Naive thymus-derived CD8-positive, alpha-beta T cell (primary cell): Measurements from ENCODE around the gene TLDC2. TPM values are rescaled to one million over a fixed set of nuclear protein-coding genes. Genes with fewer than 3 reads are reported as not detected.

ENCODE experiments used
- ATAC-seq, 2 donors: fragments of 150-1000 bp; cut with Tn5 transposase in 1 of 2; sonication (Bioruptor Pico), chemical (Tn5 transposase) in 1 of 2; 1 replicate in 1 of 2; 2 replicates in 1 of 2; pipeline ENCODE4 v1.10.0; 2021; ENCODE audit warnings: mild to moderate bottlenecking in 2 of 2, moderate library complexity in 2 of 2
- POLR2A ChIA-PET: fragments of 350-600 bp; sonication (Branson Sonifier 250); formaldehyde crosslinking; loops from one replicate; lab custom pipeline; 2021; ENCODE audit warnings: antibody characterized with exemption; lab: Charles Lee
- DNase-seq, 10 donors: peaks; one replicate each; pipeline versions ENCODE4 v3.0.0 to v3.0.0-alpha.2; 2020 to 2022
- H3K27ac Mint-ChIP-seq, 10 donors: one replicate each; pipeline ENCODE4 v1.8.0; 2020 to 2022; ENCODE audit warnings: mild to moderate bottlenecking in 10 of 10, mixed read lengths in 10 of 10, moderate library complexity in 4 of 10, inconsistent platforms in 1 of 10
- H3K27me3 Mint-ChIP-seq, 5 donors: one replicate each; pipeline ENCODE4 v1.8.0; 2021 to 2022; ENCODE audit warnings: mixed read lengths in 5 of 5
- H3K36me3 Mint-ChIP-seq, 3 donors: one replicate each; pipeline ENCODE4 v1.8.0; 2020 to 2022; ENCODE audit warnings: mixed read lengths in 3 of 3, mild to moderate bottlenecking in 2 of 3, inconsistent platforms in 1 of 3
- H3K4me1 Mint-ChIP-seq, 4 donors: one replicate each; pipeline ENCODE4 v1.8.0; 2021 to 2022; ENCODE audit warnings: mixed read lengths in 4 of 4
- H3K4me3 Mint-ChIP-seq, 10 donors: one replicate each; pipeline ENCODE4 v1.8.0; 2020 to 2022; ENCODE audit warnings: mild to moderate bottlenecking in 10 of 10, mixed read lengths in 10 of 10, moderate library complexity in 6 of 10, inconsistent platforms in 1 of 10
- H3K9me3 Mint-ChIP-seq, 9 donors: one replicate each; pipeline ENCODE4 v1.8.0; 2020 to 2022; ENCODE audit warnings: mixed read lengths in 9 of 9, mild to moderate bottlenecking in 3 of 9, inconsistent platforms in 1 of 9, moderate library complexity in 1 of 9
- polyA plus RNA-seq, 3 donors: library from polyadenylated mRNA; unstranded; fragments of 300-500 nt; fragmentation: Illumina TruSeq; gene quantifications; one replicate each; pipeline ENCODE4 v1.2.3, GENCODE V29; 2021
- total RNA-seq, 8 experiments: library from RNA in 2 of 8; stranded (reverse) in 2 of 8; gene quantifications; one replicate each; pipeline ENCODE4 v1.2.3 and lab custom pipeline; 2021 to 2026

TLDC2 gene
- total RNA-seq (not detected), polyA plus RNA-seq (under 1 TPM; 0.17 to 0.23 (median 0.20) TPM), total RNA-seq (lab: John Stamatoyannopoulos, UW) (0 to 0.22 (median 0) reads per million in 6 experiments)

GRCh38 chr20:36875702-36876472, at the start of gene TLDC2:
Gene TLDC2, plus strand, starts transcription at chr20:36876138. Its CDS starts 37 bp downstream, at chr20:36876175.
- POLR2A ChIA-PET: no interaction called here
- no peak for ATAC-seq
- Mint-ChIP-seq H3K27me3 (no peaks in the 10 kb centered on the region), H3K4me3 (no peak within 1 kb of the TSS), H3K27ac (peak within 1 kb of the TSS in 4 of 10 donors; percentile 6 to 49 (median 30)), H3K4me1 (peaks cover 0 to 13% (median 0%) of the 10 kb centered on the region in 4 donors), H3K36me3 (peaks cover 0 to 2% (median 0%) of the 10 kb centered on the region in 3 donors), H3K9me3 (no peaks in the 10 kb centered on the region)
- no peak for DNase-seq

GRCh38 chr20:36826554-36827244, 49.2 kb upstream of the TLDC2 start:
- DNase-seq (no peak), ATAC-seq (no peak)
- Mint-ChIP-seq H3K9me3 (no peaks in the 10 kb centered on the region), H3K27ac (peak overlapping the region in 1 of 10 donors; percentile 9), H3K27me3 (no peaks in the 10 kb centered on the region), H3K4me3 (no peak overlapping the region), H3K4me1 (peaks cover 0 to 7% (median 0%) of the 10 kb centered on the region in 4 donors), H3K36me3 (peaks cover 0 to 3% (median 0%) of the 10 kb centered on the region in 3 donors)
- POLR2A ChIA-PET: no interaction called here

- no peak for DNase-seq
- Mint-ChIP-seq H3K27me3 (no peaks in the 10 kb centered on the region), H3K27ac (no peak overlapping the region), H3K36me3 (peaks cover 0 to 3% (median 0%) of the 10 kb centered on the region in 3 donors), H3K9me3 (no peaks in the 10 kb centered on the region), H3K4me1 (peaks cover 0 to 7% (median 0%) of the 10 kb centered on the region in 4 donors), H3K4me3 (no peak overlapping the region)
- POLR2A ChIA-PET: no interaction called here
- ATAC-seq: no peak
Measured at GRCh38 chr20:36827541-36828279, 48.2 kb upstream of the TLDC2 start.

- H3K4me1 Mint-ChIP-seq: peaks cover 0 to 18% (median 4%) of the 10 kb centered on the region in 4 donors
- POLR2A ChIA-PET: interaction anchor here (0.6 kb wide), 1 partner anchor 74 kb away, joined by 5 read pairs; no protein-coding TSS in a partner anchor
- peak overlapping the region in 1 of 10 donors; percentile 41 for H3K27ac Mint-ChIP-seq
- ATAC-seq (no peak), DNase-seq (no peak)
- H3K9me3 Mint-ChIP-seq: no peaks in the 10 kb centered on the region
- no peaks in the 10 kb centered on the region for H3K27me3 Mint-ChIP-seq
- H3K36me3 Mint-ChIP-seq: peaks cover 0 to 3% (median 0%) of the 10 kb centered on the region in 3 donors
- H3K4me3 Mint-ChIP-seq: no peak overlapping the region
Measured at GRCh38 chr20:36830791-36831691, 44.9 kb upstream of the TLDC2 start.

- no peaks in the 10 kb centered on the region for H3K27me3 Mint-ChIP-seq
- peaks cover 0 to 3% (median 0%) of the 10 kb centered on the region in 3 donors for H3K36me3 Mint-ChIP-seq
- POLR2A ChIA-PET: interaction anchor here (1.2 kb wide), 1 partner anchor 59 kb away, joined by 3 read pairs; no protein-coding TSS in a partner anchor
- H3K9me3 Mint-ChIP-seq: no peaks in the 10 kb centered on the region
- H3K27ac Mint-ChIP-seq: no peak overlapping the region
- ATAC-seq (no peak), DNase-seq (no peak)
- H3K4me1 Mint-ChIP-seq: peaks cover 0 to 22% (median 6%) of the 10 kb centered on the region in 4 donors
- H3K4me3 Mint-ChIP-seq: no peak overlapping the region
Measured at GRCh38 chr20:36832791-36833190, 43.1 kb upstream of the TLDC2 start.

GRCh38 chr20:36833275-36834020, 42.5 kb upstream of the TLDC2 start:
- Mint-ChIP-seq H3K27ac (peak overlapping the region in 1 of 10 donors; percentile 59), H3K4me3 (peak overlapping the region in 1 of 10 donors; percentile 27)
- POLR2A ChIA-PET: interaction anchor here (1.2 kb wide), 1 partner anchor 59 kb away, joined by 3 read pairs; no protein-coding TSS in a partner anchor

GRCh38 chr20:36835025-36835424, 40.9 kb upstream of the TLDC2 start:
- no peaks in the 10 kb centered on the region for H3K36me3 Mint-ChIP-seq
- peaks cover 0 to 28% (median 6%) of the 10 kb centered on the region in 4 donors for H3K4me1 Mint-ChIP-seq
- H3K27ac Mint-ChIP-seq: no peak overlapping the region
- H3K27me3 Mint-ChIP-seq: no peaks in the 10 kb centered on the region
- POLR2A ChIA-PET: interaction anchor here (1.2 to 1.9 kb wide), 2 partner anchors 23 to 28 kb away, joined by 4 to 5 read pairs; a partner anchor contains a TSS
- no peaks in the 10 kb centered on the region for H3K9me3 Mint-ChIP-seq
- DNase-seq (no peak), ATAC-seq (no peak)
- peak overlapping the region in 8 of 10 donors; percentile 36 to 87 (median 76) for H3K4me3 Mint-ChIP-seq

More at GRCh38 chr20:36833275-36834020, 42.5 kb upstream of the TLDC2 start:
- H3K36me3 Mint-ChIP-seq: peaks cover 0 to 3% (median 0%) of the 10 kb centered on the region in 3 donors
- DNase-seq (no peak), ATAC-seq (no peak)
- no peaks in the 10 kb centered on the region for H3K27me3 Mint-ChIP-seq
- H3K9me3 Mint-ChIP-seq: no peaks in the 10 kb centered on the region
- peaks cover 0 to 27% (median 6%) of the 10 kb centered on the region in 4 donors for H3K4me1 Mint-ChIP-seq

GRCh38 chr20:36835453-36836198, 40.3 kb upstream of the TLDC2 start:
- H3K36me3 Mint-ChIP-seq: no peaks in the 10 kb centered on the region

GRCh38 chr20:36836591-36837269, 39.2 kb upstream of the TLDC2 start:
- H3K4me1 Mint-ChIP-seq: peaks cover 4 to 32% (median 12%) of the 10 kb centered on the region in 4 donors
- no peaks in the 10 kb centered on the region for H3K27me3 Mint-ChIP-seq
- peak overlapping the region in 8 of 10 donors; percentile 39 to 73 (median 63) for H3K4me3 Mint-ChIP-seq
- no peak for ATAC-seq
- H3K9me3 Mint-ChIP-seq: no peaks in the 10 kb centered on the region
- POLR2A ChIA-PET: interaction anchor here (0.7 to 1.9 kb wide), 4 partner anchors 10 to 27 kb away, joined by 3 to 5 read pairs (median 4); a partner anchor contains a TSS
- DNase-seq: peak in 5 of 10 donors; percentile 9 to 33 (median 29)
- no peaks in the 10 kb centered on the region for H3K36me3 Mint-ChIP-seq
- peak overlapping the region in 1 of 10 donors; percentile 48 for H3K27ac Mint-ChIP-seq

More at GRCh38 chr20:36835453-36836198, 40.3 kb upstream of the TLDC2 start:
- no peaks in the 10 kb centered on the region for H3K9me3 Mint-ChIP-seq
- peak overlapping the region in 5 of 10 donors; percentile 22 to 84 (median 48) for H3K27ac Mint-ChIP-seq
- ATAC-seq (peak; percentile 98 to 99), DNase-seq (peak; percentile 55 to 85 (median 69))
- H3K27me3 Mint-ChIP-seq: no peaks in the 10 kb centered on the region
- peaks cover 0 to 28% (median 6%) of the 10 kb centered on the region in 4 donors for H3K4me1 Mint-ChIP-seq
- POLR2A ChIA-PET: interaction anchor here (1.1 to 1.9 kb wide), 4 partner anchors 11 to 28 kb away, joined by 3 to 5 read pairs (median 4); a partner anchor contains a TSS
- peak overlapping the region; percentile 64 to 87 (median 78) for H3K4me3 Mint-ChIP-seq
